Right kidney (tissue), 9 donors: Measurements from ENCODE around the gene SLC52A1.
"Not testable (repeated sequence)": the region's sequence is repeated elsewhere in the genome, so short reads cannot be mapped to it uniquely, and the experiment has no call there.

Experiments used
- DNase-seq: peaks from one replicate; pipeline ENCODE4 v3.0.0-alpha.2; 2016
- long read RNA-seq, 8 donors: transcript quantifications; one replicate each; lab custom pipeline, GENCODE V29; 2026

Gene SLC52A1
- long read RNA-seq, donor 1 = 0 reads
- long read RNA-seq, donor 2 = 0 reads
- long read RNA-seq, donor 3 = 0 reads
- long read RNA-seq, donor 4 = 0 reads
- long read RNA-seq, donor 5, partial matches to known transcripts = 0 of 1 reads
- long read RNA-seq, donor 5, other reads (novel, unspliced or antisense) = 0 of 1 reads
- long read RNA-seq, donor 6 = 0 reads
- long read RNA-seq, donor 7 = 0 reads
- long read RNA-seq, donor 8 = 0 reads

GRCh38 chr17:5035315-5035714 lies at the start of gene SLC52A1:
TSS of gene SLC52A1 (minus strand) at chr17:5035426. CDS start at chr17:5034606, 820 bp downstream.
- DNase-seq = peak; percentile 41

- DNase-seq = no peak
Measured at GRCh38 chr17:5080591-5080990, 45.4 kb upstream of the SLC52A1 start.

GRCh38 chr17:5078106-5079028 lies 43.1 kb upstream of the SLC52A1 start, which contains the start of gene ZFP3:
TSS of gene ZFP3 (plus strand) at chr17:5078467. CDS start at chr17:5091505, 13,038 bp downstream.
- DNase-seq = peak; percentile 98

- no peak for DNase-seq
Measured at GRCh38 chr17:5077781-5078105, 42.5 kb upstream of the SLC52A1 start.

DNA sequence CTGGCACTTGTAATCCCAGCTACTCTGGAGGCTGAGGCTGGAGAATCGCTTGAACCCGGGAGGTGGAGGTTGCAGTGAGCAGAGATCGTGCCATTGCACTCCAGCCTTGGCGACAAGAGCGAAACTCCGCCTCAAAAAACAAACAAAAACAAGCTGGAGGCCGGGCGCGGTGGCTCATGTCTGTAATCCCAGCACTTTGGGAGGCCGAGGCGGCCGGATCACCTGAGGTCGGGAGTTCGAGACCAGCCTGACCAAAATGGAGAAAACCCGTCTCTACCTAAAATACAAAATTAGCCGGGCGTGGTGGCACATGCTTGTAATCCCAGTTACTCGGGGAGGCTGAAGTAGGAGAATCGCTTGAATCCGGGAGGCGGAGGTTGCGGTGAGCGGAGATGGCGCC lies 42.0 kb upstream of the SLC52A1 start:
- DNase-seq = not testable (repeated sequence)

DNA sequence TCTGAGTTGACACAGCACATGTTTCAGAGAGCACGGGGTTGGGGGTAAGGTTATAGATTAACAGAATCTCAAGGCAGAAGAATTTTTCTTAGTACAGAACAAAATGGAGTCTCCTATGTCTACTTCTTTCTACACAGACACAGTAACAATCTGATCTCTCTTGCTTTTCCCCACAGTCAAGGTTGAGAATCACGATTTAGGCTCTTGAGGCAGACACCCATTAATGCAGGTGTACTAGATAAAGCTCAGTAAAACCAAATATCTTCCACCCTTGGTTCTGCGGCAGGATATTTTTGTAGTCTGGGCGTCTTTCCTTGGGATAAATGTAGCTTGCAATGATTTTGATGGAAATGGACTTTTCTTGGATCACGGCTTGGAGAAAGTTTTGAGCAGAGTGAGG lies 40.2 kb upstream of the SLC52A1 start:
- not testable (repeated sequence) for DNase-seq

GRCh38 chr17:5069724-5070123 lies 34.5 kb upstream of the SLC52A1 start:
- DNase-seq = no peak

GRCh38 chr17:5068236-5068635 lies 33.0 kb upstream of the SLC52A1 start:
- no peak for DNase-seq

- no peak for DNase-seq
Measured at GRCh38 chr17:5065227-5065744, 30.1 kb upstream of the SLC52A1 start.

DNA sequence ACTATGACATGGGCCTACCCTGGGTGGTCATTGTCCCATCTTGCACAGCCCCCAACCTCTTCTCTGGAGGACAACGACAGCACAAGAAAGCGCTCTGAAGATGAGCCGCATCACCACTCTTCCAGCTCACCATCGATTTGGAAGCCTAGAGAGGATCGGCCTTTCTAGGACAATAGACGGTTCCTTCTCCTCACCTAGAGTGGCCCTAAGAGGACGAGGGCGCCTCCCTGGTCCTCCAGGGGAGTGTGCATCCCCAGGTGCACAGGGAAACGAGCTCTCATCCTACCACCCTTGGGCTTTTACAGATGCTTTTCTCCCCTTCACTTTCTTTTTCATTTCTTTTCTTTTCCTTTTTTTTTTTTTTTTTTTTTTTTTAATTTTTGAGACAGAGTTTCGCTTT lies 20.3 kb upstream of the SLC52A1 start:
- DNase-seq = no peak

DNA sequence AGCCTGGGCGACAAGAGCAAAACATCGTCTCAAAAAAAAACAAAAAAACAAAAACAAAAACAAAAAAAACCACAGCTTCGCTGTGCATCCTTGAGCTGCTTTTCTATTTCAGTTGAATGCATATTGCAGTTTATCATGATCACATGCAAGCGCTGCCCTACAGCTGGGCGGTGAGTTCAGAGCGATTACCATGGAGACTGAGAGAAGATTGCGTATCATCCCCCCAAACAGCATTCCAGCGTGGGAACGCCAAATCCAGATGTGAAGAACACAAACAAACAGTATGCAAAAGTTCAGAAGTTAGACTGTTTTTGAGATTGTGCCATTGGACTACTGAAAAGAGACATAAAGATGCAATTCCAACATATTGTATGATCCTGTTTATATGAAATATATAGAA lies 15.1 kb upstream of the SLC52A1 start:
- no peak for DNase-seq

DNA sequence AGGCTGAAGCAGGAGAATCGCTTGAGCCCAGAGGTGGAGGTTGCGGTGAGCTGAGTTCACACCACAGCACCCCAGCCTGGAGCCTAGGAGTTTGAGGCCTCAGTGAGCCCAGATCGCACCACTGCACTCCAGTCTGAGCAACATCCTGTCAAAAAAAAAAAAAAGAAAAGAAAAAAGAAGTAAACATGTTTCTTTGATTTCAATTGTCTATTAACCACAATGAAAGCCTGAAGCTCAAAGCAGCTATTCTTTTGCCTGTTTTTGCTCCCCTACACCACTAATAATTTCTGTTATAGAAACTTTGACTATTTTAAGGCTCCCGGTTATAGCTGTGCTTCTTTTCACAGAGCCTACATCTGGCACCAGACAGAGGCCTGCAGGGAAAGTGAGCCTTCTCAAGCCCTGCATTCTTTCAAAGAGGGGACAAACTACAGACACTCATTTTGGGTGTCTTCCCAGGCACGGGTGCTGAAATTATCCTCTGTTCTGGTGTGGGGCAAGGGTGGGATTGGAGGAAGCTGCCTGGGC lies 14.2 kb upstream of the SLC52A1 start:
- DNase-seq = no peak

DNA sequence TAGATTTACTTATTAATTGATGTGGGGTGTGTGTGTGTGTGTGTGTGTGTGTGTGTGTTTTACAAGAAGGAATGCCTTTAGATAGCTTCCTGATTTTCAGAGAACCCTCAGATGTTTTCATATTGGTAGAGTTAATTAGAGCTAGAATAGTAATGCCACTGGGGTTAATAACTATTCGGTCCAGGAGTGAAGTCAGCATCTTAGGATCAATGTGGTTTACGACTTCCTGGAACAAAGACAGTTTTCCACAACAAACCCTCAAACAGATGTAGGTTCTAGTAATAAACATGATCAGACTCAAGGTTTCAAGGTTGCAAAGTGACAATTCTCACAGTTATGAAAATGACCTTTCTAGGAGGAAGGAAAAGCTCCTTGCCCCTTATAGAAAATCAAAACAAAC lies 12.2 kb upstream of the SLC52A1 start:
- DNase-seq = no peak

DNA sequence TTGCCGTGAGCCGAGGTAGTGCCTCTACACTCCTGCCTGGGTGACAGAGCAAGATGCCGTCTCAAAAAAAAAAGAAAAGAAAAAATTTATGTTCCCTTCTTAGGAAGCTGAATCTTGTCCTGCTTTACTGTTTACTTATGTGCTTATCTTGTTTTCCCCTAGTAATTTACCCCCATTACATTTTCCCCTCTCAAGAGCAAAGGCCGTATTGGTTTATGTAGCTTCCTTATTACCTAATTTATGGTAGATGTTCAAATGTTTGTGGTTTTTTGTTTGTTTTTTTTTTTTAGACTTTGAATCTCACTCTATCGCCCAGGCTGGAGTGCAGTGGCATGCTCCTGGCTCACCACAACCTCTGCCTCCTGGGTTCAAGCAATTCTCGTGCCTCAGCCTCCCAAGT lies 10.3 kb upstream of the SLC52A1 start:
- DNase-seq = no peak

DNA sequence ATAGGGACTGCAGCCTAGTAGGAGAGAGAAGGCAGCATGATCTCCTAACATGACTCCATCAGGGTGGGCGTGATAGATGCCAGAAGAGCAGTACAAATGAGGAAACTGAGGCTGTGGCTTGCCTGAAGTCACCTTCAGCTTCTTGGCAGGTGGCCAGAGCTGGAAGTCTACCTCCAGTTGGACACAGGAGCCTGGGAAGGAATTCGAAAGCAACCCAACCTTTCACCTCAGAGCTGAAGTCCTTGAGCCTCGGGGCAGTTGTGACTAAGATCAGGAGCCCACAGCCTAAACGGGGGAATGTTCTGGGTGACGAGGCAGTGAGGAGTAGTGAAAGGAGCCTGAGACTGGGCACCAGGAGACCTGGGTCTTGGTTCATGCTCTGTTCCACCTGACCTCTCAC lies 9.4 kb upstream of the SLC52A1 start:
- no peak for DNase-seq

DNA sequence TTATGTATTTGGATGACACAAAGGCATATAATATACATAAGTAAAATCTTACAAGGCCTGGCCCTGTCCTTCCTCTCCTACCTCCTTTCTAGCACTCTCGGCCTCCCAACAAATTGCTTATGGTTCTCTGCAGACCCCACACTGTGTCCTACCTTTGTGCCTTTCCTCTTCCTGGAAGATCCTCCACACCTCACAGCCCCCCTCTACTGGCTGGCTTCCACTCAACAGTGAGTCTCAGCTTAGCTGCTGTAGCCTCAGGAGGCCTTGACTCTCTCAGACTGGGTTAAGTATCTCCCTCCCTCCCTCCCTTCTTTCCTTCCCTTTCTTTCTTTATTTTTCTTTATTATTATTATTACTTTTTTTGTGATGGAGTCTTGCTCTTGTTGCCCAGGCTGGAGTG lies 8.3 kb upstream of the SLC52A1 start:
- no peak for DNase-seq

DNA sequence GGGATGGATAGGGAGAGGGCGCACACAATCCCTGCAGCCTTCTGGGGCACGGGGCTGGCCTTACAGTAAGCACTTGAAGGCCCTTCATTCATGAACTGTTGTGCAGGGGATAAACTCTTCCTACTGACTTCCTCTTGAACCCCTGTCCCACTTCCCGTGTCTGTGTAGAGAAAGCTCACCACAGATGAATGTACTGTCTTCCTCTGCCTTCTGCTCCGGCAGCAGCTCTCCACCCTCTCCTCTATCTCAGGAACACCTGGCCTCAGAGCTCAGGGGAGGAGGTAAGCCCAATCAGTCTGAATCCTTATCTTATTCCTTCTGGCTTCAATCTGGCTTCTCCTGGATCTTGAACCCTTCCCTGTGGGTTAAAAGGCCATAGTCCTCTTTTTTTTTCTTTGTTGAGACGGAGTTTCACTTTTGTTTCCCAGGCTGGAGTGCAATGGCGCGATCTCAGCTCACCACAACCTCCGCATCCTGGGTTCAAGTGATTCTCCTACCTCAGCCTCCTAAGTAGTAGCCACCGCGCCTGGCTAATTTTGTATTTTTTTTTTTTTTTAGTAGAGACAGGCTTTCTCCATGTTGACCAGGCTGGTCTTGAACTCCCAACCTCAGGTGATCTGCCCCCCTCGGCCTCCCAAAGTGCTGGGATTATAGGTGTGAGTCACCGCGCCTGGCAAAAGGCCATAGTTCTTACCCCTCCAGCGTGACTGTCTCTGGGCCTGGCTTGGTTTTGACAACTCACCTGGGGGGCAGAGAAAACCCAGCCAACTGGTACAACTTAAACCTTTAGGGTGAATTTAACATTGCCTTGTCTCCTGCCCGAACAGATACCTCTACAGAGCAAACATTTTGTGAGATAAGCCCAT lies 7.2 kb upstream of the SLC52A1 start:
- DNase-seq = no peak

GRCh38 chr17:5034651-5035050 lies 575 bp downstream of the SLC52A1 start:
- DNase-seq = no peak

GRCh38 chr17:5034063-5034462 lies 1.2 kb downstream of the SLC52A1 start:
- no peak for DNase-seq

DNA sequence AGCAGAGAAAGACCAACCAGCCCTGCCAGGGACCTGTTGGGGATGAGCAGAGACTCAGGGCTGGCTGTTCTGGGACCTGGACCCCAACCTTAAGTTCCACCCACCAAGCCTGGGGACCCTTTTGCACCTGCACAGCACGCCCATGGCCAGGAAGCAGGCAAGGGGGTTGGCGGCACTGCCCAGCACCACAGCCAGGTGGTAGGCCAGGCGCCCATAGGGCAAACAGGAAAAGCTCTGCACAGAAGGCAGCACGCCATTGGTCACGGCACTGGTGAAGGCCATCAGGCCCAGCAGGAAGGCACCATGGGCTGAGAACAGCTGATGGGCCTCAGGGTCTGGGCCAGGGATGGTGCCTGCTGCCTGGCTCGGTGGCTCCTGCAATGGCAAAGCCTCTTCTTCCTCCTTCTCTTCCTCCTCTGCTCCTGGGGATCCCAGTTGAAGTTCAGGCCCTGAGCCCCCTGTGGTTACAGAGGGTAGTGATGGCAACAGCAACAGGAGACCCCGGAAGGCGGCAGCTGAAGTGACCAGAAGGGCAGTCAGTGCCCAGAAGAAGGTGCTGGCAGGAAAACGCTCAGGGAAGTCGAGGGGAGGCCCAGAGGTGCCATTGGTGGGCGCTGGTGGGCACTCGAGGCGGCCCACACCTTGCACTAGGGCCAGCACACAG lies 1.7 kb downstream of the SLC52A1 start:
- DNase-seq = no peak

DNA sequence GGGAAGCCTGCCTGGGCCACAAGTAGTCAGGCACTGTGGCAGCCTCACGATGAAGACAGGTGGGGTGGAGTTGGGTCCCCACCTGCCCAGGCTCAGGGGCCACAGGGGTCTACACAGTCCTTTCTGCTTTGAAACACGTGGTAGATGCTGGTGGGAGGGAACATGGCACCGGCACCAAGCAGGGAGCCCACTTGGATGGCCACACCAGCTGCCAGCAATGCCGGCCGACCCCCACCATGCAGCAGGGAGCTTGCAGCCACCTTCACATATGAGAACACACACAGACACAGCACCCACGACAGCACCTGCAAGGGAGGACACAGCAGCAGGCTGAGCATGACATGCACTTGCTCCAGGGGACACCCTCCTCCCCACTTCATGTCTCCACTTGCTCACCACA lies 2.4 kb downstream of the SLC52A1 start:
- DNase-seq = no peak
